GM21360 (cell line): ENCODE measurements around the gene GCNT1.
"Not testable (repeated sequence)": the region's sequence is repeated elsewhere in the genome, so short reads cannot be mapped to it uniquely, and the experiment has no call there.

Experiments used
- ATAC-seq: cut with Tn5 transposase; IDR thresholded peaks from one replicate; pipeline ENCODE4 v1.9.1; 2021; ENCODE audit warnings: mild to moderate bottlenecking, moderate library complexity; ENCODE audit not compliant: unreplicated experiment

GCNT1 gene

GRCh38 chr9:76441551-76442322, 17.2 kb upstream of the GCNT1 start:
- peak; percentile 60 for ATAC-seq

- no peak for ATAC-seq
Measured at GRCh38 chr9:76443887-76444286, 15.1 kb upstream of the GCNT1 start.

GRCh38 chr9:76444322-76444929, 14.6 kb upstream of the GCNT1 start:
- no peak for ATAC-seq

GRCh38 chr9:76445976-76446375, 13.0 kb upstream of the GCNT1 start:
- ATAC-seq = no peak

- no peak for ATAC-seq
Measured at GRCh38 chr9:76448501-76448900, 10.5 kb upstream of the GCNT1 start.

- no peak for ATAC-seq
Measured at GRCh38 chr9:76451234-76451633, 7.7 kb upstream of the GCNT1 start.

GRCh38 chr9:76452839-76453238, 6.1 kb upstream of the GCNT1 start:
- ATAC-seq = no peak

DNA sequence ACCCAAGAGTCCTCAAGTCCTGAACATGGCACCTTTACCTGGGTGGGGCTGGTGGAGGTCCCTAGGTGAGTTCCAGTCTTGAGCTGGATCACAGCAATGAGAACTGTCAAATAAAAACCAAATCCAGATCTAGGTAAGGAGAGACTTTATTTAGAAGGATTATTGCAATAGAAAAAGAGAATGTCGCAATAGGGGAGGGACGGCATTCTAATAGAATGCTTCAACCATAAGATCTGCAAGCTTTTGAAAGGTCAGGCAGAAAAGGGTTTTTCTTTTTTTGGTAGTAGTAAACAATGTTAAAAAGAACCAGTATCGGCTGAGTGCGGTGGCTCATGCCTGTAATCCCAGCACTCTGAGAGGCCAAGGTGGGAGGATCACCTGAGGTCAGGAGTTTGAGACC, 5.2 kb upstream of the GCNT1 start:
- ATAC-seq = no peak

DNA sequence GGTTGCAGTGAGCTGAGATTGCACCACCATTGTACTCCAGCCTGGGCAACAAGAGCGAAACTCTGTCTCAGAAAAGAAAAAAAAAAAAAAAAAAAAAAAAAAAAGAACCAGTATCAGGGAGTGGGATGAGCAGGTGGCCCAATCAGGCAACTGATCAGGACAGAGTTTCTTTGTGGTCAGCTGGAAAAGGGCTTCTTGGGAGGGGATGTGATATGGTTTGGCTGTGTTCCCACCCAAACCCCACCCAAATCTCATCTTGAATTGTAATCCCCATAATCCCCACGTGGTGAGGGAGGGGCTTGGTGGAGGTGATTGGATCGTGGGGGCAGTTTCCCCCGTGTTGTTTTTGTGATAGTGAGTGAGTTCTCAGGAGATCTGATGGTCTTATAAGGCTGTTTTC, 4.7 kb upstream of the GCNT1 start:
- no peak for ATAC-seq

- ATAC-seq = peak; percentile 40
Measured at GRCh38 chr9:76456202-76456926, 2.6 kb upstream of the GCNT1 start.

GRCh38 chr9:76459694-76460635, 983 bp downstream of the GCNT1 start:
- no peak for ATAC-seq

- no peak for ATAC-seq
Measured at GRCh38 chr9:76462126-76462525, 3.1 kb downstream of the GCNT1 start.

DNA sequence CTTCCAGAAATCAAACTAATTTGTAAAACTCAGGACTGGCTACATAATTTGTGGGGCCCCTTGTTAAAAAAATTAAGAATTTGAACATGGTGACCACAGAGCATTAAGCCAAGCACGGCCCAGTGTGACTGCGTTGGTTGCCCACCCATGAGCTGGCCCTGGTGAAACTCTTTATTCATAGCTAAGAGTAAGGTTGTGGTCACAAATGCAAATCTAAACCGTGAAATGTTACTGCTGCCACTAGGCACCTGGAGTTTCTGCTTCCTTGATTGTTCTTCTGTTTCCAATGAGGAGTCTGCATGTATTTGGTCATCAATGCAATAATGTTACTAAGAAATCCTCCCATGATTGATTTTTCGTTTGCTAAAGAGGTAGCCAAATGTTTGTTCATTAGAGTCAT, 4.2 kb downstream of the GCNT1 start:
- ATAC-seq = peak; percentile 40

DNA sequence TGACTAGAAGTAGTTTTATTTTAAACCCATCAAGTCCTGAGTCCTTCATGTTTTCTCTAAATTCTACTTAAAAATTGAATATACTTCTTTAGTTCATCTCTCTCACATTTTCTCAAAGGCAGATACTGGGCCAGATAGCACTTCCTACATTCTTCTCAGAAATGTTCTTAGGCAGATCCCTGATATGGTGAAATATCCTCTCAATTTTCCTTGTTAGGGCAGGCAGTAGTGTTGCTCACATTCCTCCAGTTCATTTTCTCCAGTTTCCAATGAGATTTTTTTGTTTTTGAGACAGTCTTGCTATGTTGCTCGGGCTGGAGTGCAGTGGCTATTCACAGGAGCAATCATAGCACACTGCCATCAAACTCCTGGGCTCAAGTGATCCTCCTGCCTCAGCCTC, 5.7 kb downstream of the GCNT1 start:
- ATAC-seq = no peak

DNA sequence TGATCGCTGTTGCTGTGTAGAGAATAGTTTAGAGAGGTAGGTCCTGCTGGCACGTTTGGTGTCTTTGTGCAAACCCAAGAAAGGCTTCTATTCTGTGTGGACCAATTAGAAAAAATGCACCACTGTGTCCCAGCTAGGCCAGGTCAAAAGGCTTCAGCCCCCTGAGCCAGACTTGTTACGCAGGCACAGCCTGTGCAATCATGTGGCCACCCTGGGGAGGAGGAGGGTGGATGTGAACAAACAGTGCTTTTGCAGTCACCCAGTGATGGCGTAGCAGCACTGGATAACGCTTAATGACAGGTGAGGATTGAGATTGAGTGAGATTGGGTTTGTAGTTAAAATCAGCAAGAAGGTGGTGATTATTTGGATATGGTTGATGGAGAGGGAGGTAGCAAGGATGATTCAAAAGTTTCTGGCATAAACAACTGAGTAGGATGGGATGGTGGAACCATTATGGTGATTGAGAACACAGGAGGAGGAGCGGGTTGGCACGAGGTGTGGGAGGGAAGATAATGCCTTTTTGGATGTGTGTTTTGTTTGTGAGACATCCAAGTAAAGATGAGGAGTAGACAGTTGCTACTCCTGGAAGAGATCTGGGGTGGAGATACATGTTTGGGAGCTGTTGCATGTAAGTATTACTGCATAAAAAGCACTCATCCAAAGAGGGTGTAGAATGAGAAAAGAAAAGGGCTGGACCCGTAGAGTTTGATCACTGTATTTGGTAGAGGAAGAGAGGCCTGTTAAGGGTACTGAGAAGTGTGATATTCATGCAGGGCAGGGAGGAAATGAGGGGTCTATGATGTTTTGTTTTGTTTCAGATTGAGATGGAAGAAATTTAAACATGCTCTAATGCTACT, 6.7 kb downstream of the GCNT1 start:
- no peak for ATAC-seq

GRCh38 chr9:76466299-76466605, 7.3 kb downstream of the GCNT1 start:
- ATAC-seq = no peak

- no peak for ATAC-seq
Measured at GRCh38 chr9:76474419-76474818, 15.4 kb downstream of the GCNT1 start.

DNA sequence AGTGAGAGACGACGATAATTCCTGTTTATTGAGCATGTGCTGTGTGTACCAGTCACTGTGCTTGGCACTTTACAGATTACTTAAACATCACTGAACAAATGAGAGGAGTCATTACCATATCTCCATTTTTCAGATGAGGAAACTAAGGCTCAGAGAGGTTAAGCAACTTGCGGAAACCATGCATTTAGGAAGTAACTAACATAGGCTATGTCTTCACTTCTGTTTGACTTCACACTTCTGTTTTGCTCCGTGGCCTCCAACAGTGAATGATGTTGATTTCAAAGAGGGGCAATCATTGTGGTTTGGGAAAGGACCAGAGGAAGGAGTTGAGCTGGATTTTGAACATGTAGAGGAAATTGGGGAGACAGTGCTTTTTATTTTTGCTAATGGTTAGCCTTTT, 16.7 kb downstream of the GCNT1 start:
- ATAC-seq = no peak

DNA sequence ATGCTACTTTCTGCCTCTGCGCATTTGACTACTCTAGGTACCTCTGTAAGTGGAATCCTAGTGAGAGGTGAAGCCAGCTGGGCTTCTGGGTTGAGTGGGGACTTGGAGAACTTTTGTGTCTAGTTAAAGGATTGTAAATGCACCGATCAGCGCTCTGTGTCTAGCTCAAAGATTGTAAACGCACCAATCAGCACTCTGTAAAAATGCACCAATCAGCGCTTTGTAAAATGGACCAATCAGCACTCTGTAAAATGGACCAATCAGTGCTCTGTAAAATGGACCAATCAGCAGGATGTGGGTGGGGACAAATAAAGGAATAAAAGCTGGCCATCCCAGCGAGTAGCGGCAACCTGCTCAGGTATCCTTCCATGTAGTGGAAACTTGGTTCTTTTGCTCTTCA, 18.8 kb downstream of the GCNT1 start:
- not testable (repeated sequence) for ATAC-seq

GRCh38 chr9:76478226-76478625, 19.2 kb downstream of the GCNT1 start:
- ATAC-seq = no peak
